COLO668 (cell line): Measurements from ENCODE around the gene KCTD13.
A peak's percentile ranks its signal among the peaks of the same experiment; 100 is the strongest.
"Not testable (repeated sequence)": the region's sequence is repeated elsewhere in the genome, so short reads cannot be mapped to it uniquely, and the experiment has no call there.

Experiments used
- DNase-seq: peaks from one replicate; lab custom pipeline; 2025; ENCODE audit not compliant: unreplicated experiment; lab: John Stamatoyannopoulos, UW

KCTD13 gene

GRCh38 chr16:29883987-29884386 lies 42.0 kb downstream of the KCTD13 start:
- no peak for DNase-seq

- no peak for DNase-seq
These were observed 45.0 kb downstream of the KCTD13 start for GRCh38 chr16:29881050-29881449.

- DNase-seq = no peak
These were observed 47.9 kb downstream of the KCTD13 start for GRCh38 chr16:29878172-29878571.

- DNase-seq = no peak
These were observed 48.6 kb downstream of the KCTD13 start for GRCh38 chr16:29877266-29877961.

- DNase-seq = no peak
These were observed 49.3 kb downstream of the KCTD13 start for GRCh38 chr16:29876594-29877249.

- no peak for DNase-seq
These were observed 49.8 kb downstream of the KCTD13 start for GRCh38 chr16:29876217-29876593.

- no peak for DNase-seq
These were observed 50.8 kb downstream of the KCTD13 start for GRCh38 chr16:29875206-29875605.

- no peak for DNase-seq
These were observed 52.7 kb downstream of the KCTD13 start for GRCh38 chr16:29873319-29873718.

GRCh38 chr16:29871822-29872546 lies 54.0 kb downstream of the KCTD13 start:
- no peak for DNase-seq

- not testable (repeated sequence) for DNase-seq
These were observed 57.0 kb downstream of the KCTD13 start for GRCh38 chr16:29869067-29869466.

- peak; percentile 10 for DNase-seq
These were observed 57.5 kb downstream of the KCTD13 start for GRCh38 chr16:29868396-29869009.

- no peak for DNase-seq
These were observed 61.8 kb downstream of the KCTD13 start for GRCh38 chr16:29864205-29864604.

- no peak for DNase-seq
These were observed 62.4 kb downstream of the KCTD13 start for GRCh38 chr16:29863669-29863984.

GRCh38 chr16:29862884-29863668 lies 63.0 kb downstream of the KCTD13 start, which contains the start of gene CDIPT:
Gene CDIPT, minus strand, starts transcription at chr16:29863226. Its CDS starts 369 bp downstream, at chr16:29862857.
- peak; percentile 94 for DNase-seq

GRCh38 chr16:29862383-29862883 lies 63.6 kb downstream of the KCTD13 start:
- peak; percentile 40 for DNase-seq

- no peak for DNase-seq
These were observed 65.8 kb downstream of the KCTD13 start for GRCh38 chr16:29860218-29860617.

GRCh38 chr16:29858974-29859373 lies 67.1 kb downstream of the KCTD13 start:
- DNase-seq = no peak

GRCh38 chr16:29858149-29858849 lies 67.7 kb downstream of the KCTD13 start:
- DNase-seq = no peak

- DNase-seq = no peak
These were observed 68.8 kb downstream of the KCTD13 start for GRCh38 chr16:29857133-29857760.
